Measurements from ENCODE around the gene STC2. TPM values are rescaled to one million over a fixed set of nuclear protein-coding genes. Genes with fewer than 3 reads are reported as not detected.
"Not testable (repeated sequence)": the region's sequence is repeated elsewhere in the genome, so short reads cannot be mapped to it uniquely, and the experiment has no call there.

Gene STC2
- total and polyA plus RNA-seq, 2 of the 4 experiments (the other 2 are of a cell fraction): 87.5 to 270 TPM

DNA sequence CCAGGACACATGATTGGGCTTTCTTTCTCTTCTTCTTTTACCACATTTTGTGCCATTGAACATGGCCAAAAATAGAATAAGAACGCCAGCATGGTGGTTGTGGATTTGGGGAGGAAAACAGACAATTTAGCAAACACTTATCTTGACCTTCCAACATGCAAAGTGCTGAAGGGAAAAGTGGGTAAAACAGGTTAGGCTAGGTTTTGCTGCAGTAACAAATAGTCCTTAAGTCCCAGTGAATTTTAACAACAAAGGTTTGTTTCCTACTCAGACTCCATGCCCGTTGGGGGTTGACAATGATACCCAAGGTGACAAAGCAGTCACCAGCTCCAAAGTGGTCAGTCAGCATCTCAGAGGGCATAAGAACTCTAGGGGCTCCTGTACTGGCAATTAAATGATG lies 43.2 kb upstream of the STC2 start:
- Histone ChIP-seq H3K9me1 (ENCODE audit: insufficient read depth, low read length) (no peaks in the 10 kb centered on the region), H3K36me3 (ENCODE audit: control insufficient read depth, insufficient read depth, low read length) (no peaks in the 10 kb centered on the region), H2AK5ac (ENCODE audit: low read depth, low read length) (no peak overlapping the region), H3K18ac (ENCODE audit: low read depth, low read length) (no peak overlapping the region), H3K9ac (ENCODE audit: low read depth, low read length) (no peak overlapping the region), H2AFZ (replicated peaks; ENCODE audit: low read length, poor library complexity) (no peak overlapping the region), H3K14ac (replicated peaks; ENCODE audit: low read depth, low read length) (no peak overlapping the region), H3K56ac (ENCODE audit: extremely low read depth, insufficient read depth, low read length) (no peak overlapping the region), H2BK15ac (ENCODE audit: low read depth, low read length) (no peak overlapping the region), H3K27me3 (ENCODE audit: control insufficient read depth, insufficient read depth, low read length) (peaks cover 7% of the 10 kb centered on the region), H3K79me1 (ENCODE audit: low read depth in 1 of 2, low read length in 2 of 2) (no peaks in the 10 kb centered on the region), H3K9me3 (ENCODE audit: control insufficient read depth, insufficient read depth, low read length) (peaks cover 11% of the 10 kb centered on the region), H3K4me2 (ENCODE audit: low read depth, low read length) (no peak overlapping the region), H3K23ac (ENCODE audit: low read depth, low read length) (no peak overlapping the region), H3K4me1 (ENCODE audit: control insufficient read depth, insufficient read depth, low read length) (no peaks in the 10 kb centered on the region), H2AK9ac (replicated peaks; ENCODE audit: low read depth, low read length, poor library complexity) (no peak overlapping the region), H2BK120ac (ENCODE audit: low read depth, low read length) (no peak overlapping the region), H4K5ac (ENCODE audit: low read depth, low read length) (no peak overlapping the region), H2BK5ac (ENCODE audit: low read depth, low read length, poor library complexity, severe bottlenecking) (no peak overlapping the region), H3K27ac (ENCODE audit: insufficient read depth, low read length) (no peak overlapping the region), H3K4ac (ENCODE audit: low read depth, low read length) (no peak overlapping the region), H3K4me3 (ENCODE audit: insufficient read depth, low read depth, low read length) (no peak overlapping the region), H4K91ac (ENCODE audit: insufficient read depth, low read depth, low read length) (no peak overlapping the region), H4K20me1 (ENCODE audit: insufficient read depth, low read length) (no peaks in the 10 kb centered on the region), H4K8ac (ENCODE audit: low read depth in 2 of 2, low read length in 2 of 2) (no peak overlapping the region), H2BK20ac (ENCODE audit: low read depth, low read length) (no peak overlapping the region)
- in situ Hi-C loops (cut with MboI; ENCODE audit: low sequenced_read_pairs): no loop called here
- ChIA-PET POLR2A (ENCODE audit: unreplicated experiment) (no interaction called here), CTCF (no interaction called here)
- intact Hi-C loops (cut with micrococcal nuclease): no loop called here
- ATAC-seq (ENCODE audit: low read depth) (no peak), DNase-seq (no peak)
- no CpG with 5 or more reads among the region's 2 CpGs for WGBS, 2 experiments (ENCODE audit: extremely low coverage in 2 of 2, insufficient read length in 1 of 2)
- dilution Hi-C loops (cut with HindIII; ENCODE audit: low sequenced_read_pairs, unreplicated experiment): no loop called here
- TF ChIP-seq MXI1 (IDR thresholded peaks at IDR 0.05; ENCODE audit: borderline replicate concordance, low read depth, low read length) (no peak), BHLHE40 (IDR thresholded peaks at IDR 0.05; ENCODE audit: low read depth, low read length) (no peak), RFX5 (IDR thresholded peaks at IDR 0.05; ENCODE audit: low read depth, low read length) (no peak), SMC3 (IDR thresholded peaks at IDR 0.05; ENCODE audit: low read depth, low read length) (no peak), CEBPB (IDR thresholded peaks at IDR 0.05; ENCODE audit: low read depth, low read length) (no peak), RAD21 (IDR thresholded peaks at IDR 0.05; ENCODE audit: low read length) (no peak)
- TF ChIP-seq, protein P1, sequence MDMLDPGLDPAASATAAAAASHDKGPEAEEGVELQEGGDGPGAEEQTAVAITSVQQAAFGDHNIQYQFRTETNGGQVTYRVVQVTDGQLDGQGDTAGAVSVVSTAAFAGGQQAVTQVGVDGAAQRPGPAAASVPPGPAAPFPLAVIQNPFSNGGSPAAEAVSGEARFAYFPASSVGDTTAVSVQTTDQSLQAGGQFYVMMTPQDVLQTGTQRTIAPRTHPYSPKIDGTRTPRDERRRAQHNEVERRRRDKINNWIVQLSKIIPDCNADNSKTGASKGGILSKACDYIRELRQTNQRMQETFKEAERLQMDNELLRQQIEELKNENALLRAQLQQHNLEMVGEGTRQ (IDR thresholded peaks at IDR 0.05; ENCODE audit: low read depth, low read length): no peak
- TF ChIP-seq, protein P2, sequence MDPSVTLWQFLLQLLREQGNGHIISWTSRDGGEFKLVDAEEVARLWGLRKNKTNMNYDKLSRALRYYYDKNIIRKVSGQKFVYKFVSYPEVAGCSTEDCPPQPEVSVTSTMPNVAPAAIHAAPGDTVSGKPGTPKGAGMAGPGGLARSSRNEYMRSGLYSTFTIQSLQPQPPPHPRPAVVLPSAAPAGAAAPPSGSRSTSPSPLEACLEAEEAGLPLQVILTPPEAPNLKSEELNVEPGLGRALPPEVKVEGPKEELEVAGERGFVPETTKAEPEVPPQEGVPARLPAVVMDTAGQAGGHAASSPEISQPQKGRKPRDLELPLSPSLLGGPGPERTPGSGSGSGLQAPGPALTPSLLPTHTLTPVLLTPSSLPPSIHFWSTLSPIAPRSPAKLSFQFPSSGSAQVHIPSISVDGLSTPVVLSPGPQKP (IDR thresholded peaks at IDR 0.05; ENCODE audit: borderline replicate concordance, low read depth, low read length): no peak
- no TSS peak for BruUV-seq (replicated peaks)

DNA sequence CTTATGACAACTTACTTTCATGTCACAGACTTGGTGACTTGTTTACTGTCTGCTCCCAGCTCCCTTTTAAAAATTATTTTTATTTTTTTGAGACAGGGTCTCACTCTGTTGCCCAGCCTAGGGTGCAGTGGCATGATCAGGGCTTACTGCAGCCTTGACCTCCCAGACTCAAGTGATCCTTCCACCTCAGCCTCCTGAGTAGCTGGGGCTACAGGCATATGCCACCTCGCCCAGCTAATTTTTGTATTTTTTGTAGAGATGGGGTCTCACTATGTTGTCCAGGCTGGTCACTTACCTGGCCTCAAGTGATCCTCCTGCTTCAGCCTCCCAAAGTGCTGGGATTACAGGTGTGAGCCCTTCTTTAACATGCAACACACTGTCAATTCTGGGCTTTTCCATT lies 35.2 kb upstream of the STC2 start:
- CTCF ChIA-PET; H3K4me2 ChIP-seq (ENCODE audit: low read depth, low read length); H3K27ac ChIP-seq (ENCODE audit: insufficient read depth, low read length); intact Hi-C loops (cut with micrococcal nuclease); H2AK9ac ChIP-seq (replicated peaks; ENCODE audit: low read depth, low read length, poor library complexity); dilution Hi-C loops (cut with HindIII; ENCODE audit: low sequenced_read_pairs, unreplicated experiment); H4K20me1 ChIP-seq (ENCODE audit: insufficient read depth, low read length); BruUV-seq (replicated peaks); H3K56ac ChIP-seq (ENCODE audit: extremely low read depth, insufficient read depth, low read length); DNase-seq; H3K9ac ChIP-seq (ENCODE audit: low read depth, low read length); H2BK20ac ChIP-seq (ENCODE audit: low read depth, low read length); H3K23ac ChIP-seq (ENCODE audit: low read depth, low read length); H2AK5ac ChIP-seq (ENCODE audit: low read depth, low read length); H3K9me3 ChIP-seq (ENCODE audit: control insufficient read depth, insufficient read depth, low read length); H3K4me1 ChIP-seq (ENCODE audit: control insufficient read depth, insufficient read depth, low read length); H2BK15ac ChIP-seq (ENCODE audit: low read depth, low read length); H3K14ac ChIP-seq (replicated peaks; ENCODE audit: low read depth, low read length); H2BK120ac ChIP-seq (ENCODE audit: low read depth, low read length); H3K27me3 ChIP-seq (ENCODE audit: control insufficient read depth, insufficient read depth, low read length); H3K4ac ChIP-seq (ENCODE audit: low read depth, low read length); H2AFZ ChIP-seq (replicated peaks; ENCODE audit: low read length, poor library complexity); ATAC-seq (ENCODE audit: low read depth); H3K4me3 ChIP-seq (ENCODE audit: insufficient read depth, low read depth, low read length); H4K8ac ChIP-seq (ENCODE audit: low read depth in 2 of 2, low read length in 2 of 2); H3K79me1 ChIP-seq (ENCODE audit: low read depth in 1 of 2, low read length in 2 of 2); H3K18ac ChIP-seq (ENCODE audit: low read depth, low read length); H3K36me3 ChIP-seq (ENCODE audit: control insufficient read depth, insufficient read depth, low read length); H4K91ac ChIP-seq (ENCODE audit: insufficient read depth, low read depth, low read length); POLR2A ChIA-PET (ENCODE audit: unreplicated experiment); H3K9me1 ChIP-seq (ENCODE audit: insufficient read depth, low read length); H4K5ac ChIP-seq (ENCODE audit: low read depth, low read length); H2BK5ac ChIP-seq (ENCODE audit: low read depth, low read length, poor library complexity, severe bottlenecking); in situ Hi-C loops (cut with MboI; ENCODE audit: low sequenced_read_pairs): not testable (repeated sequence)
- WGBS, 2 experiments (ENCODE audit: extremely low coverage in 2 of 2, insufficient read length in 1 of 2): no CpG with 5 or more reads among the region's 1 CpG

All from IMR-90 (cell line).